COLO668 (cell line): ENCODE measurements around the gene GPR142.
A peak's percentile ranks its signal among the peaks of the same experiment; 100 is the strongest.

Source experiments
- DNase-seq: peaks from one replicate; lab custom pipeline; 2025; ENCODE audit not compliant: unreplicated experiment; lab: John Stamatoyannopoulos, UW

GPR142 gene

DNA sequence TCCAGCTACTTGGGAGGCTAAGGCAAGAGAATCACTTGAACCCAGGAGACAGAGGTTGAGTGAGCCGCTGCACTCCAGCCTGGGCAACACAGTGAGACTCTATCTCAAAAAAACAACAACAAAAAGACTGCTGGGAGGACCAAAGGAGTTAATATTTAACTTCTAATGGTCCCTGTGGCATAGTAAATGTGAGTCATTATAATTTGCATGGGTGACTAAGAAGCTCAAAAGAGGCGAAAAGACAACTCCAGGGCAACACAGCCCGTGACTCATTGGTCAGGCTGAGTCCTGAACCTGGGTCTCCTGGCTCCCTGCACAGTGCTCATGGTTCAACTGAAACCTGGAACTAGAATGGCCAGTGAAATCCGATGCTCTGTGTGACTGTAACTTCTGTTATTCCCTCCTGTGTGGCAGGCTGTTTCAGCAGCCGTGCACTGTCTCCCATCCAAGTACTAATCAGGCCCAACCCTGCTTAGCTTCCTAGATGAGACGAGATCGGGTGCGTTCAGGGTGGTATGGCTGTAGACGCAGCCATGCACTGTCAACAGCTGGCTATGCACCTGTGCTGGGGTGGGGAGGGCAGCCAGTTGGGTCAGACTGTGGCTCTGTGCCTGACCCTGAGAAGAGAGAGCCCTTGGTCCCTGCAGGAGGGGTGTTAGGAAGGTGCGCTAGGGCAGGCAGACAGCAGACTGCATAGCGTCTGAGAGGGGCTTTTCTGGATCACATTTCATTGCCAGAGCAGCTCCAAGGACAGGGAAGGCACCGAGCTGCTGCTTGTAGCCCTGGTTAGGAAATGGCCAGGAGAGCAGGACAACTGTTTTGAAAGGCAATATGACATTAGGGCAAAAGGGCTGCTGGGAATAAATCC lies 50.1 kb downstream of the GPR142 start:
- DNase-seq: peak; percentile 22

DNA sequence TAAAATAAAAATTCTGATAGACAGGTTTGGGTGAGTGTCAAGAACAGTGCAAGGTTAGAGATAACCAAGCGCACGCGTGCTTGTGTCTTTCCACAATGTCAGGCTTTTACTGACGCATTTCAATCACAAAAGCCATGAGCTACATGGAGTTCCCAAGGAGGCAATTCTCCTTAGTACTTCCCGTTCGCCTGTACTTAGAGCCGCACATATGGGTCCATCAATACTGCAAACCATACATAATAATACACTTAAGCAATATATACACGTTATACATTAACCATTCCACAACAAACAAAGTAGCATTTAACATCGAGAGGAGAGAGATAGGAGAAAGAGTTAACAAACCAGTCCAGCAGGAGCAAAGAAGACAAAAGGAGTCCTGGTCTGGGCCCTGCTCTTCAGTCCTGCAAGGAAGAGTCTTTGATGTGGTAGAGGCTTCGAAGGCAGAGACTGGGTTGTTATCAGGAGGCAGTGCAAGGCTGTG lies 52.7 kb downstream of the GPR142 start:
- DNase-seq: no peak
